ENCODE results near the gene UTS2B.

The UTS2B gene, protein sequence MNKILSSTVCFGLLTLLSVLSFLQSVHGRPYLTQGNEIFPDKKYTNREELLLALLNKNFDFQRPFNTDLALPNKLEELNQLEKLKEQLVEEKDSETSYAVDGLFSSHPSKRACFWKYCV

DNA sequence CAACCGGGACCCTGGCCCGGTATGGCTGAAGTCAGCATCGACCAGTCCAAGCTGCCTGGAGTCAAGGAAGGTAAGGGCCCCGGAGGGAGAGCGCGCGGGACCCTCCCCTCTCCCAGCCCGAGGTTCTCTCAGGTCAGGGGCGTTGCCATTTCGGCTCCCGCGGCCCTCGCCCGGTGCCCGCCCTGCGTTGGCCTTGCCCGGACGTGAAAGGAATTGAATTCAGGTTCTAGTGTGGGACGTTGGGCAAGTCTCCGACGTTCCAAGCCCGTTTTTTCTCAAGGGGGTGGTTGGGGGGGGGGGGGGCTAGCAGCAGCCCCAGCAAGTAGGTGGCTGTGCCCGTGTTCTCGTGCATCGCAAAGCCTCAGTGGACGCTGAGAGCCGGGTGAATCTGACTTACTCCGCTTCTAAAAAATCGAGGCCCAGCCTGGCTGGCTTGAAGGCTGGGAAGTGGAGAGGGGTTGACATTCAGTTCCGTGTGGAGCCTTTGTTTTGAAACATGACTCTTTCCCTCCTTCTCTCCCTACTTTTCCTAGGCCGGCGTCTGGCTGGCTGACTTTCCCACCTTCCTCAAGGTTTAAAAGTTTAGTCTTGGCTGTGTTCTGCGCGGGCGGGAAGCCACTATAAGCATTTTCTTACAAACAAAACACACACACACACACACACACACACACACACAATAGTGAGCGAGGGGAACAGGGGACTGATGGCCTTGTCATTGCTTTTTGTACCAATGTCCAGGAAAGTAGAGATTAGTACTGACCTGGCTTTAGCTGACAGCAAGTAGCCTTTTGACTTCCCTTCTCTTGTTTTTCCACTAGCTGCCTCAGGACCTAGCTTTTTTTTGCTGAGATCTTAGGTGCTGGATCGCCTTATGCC is at the start of gene UTS2B:
UTS2B (minus strand) TSS at position 873 of the 876 bp plus-strand sequence. CDS start 48,337 bp downstream, outside the sequence.
- Mint-ChIP-seq H3K9me3 (no peaks in the 10 kb centered on the region), H3K27ac (peak within 1 kb of the TSS; percentile 98), H3K27me3 (ENCODE audit: low read depth, poor library complexity) (no peaks in the 10 kb centered on the region), H3K36me3 (ENCODE audit: low read depth) (no peaks in the 10 kb centered on the region), H3K4me1 (peaks cover 54% of the 10 kb centered on the region), H3K4me3 (peak within 1 kb of the TSS; percentile 93)
- peak; percentile 44 for DNase-seq
- no peak for TF ChIP-seq CTCF (IDR thresholded peaks at IDR 0.05)

DNA sequence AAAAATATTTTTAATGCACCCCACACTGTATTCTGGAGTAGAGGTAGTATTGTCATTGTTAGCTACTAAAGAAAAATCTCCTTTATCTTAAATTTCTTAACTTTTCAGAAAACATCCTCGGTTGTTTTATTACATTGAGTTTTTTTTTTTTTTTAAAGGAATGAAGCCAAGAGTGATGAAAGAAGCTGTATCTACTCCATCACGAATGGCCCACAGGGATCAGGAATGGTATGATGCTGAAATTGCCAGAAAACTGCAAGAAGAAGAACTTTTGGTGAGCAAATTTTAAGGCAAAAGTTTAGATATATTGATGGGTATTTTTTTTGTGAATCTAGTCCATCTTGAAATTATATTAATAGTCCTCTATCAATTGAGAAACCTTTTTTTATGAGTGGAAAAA is 49.7 kb upstream of the UTS2B start:
- H3K27me3 Mint-ChIP-seq (ENCODE audit: low read depth, poor library complexity) = peaks cover 3% of the 10 kb centered on the region
- DNase-seq = no peak
- H3K27ac Mint-ChIP-seq = no peak overlapping the region
- peaks cover 6% of the 10 kb centered on the region for H3K4me1 Mint-ChIP-seq
- H3K9me3 Mint-ChIP-seq = no peaks in the 10 kb centered on the region
- no peak overlapping the region for H3K4me3 Mint-ChIP-seq
- no peak for TF ChIP-seq CTCF (IDR thresholded peaks at IDR 0.05)
- H3K36me3 Mint-ChIP-seq (ENCODE audit: low read depth) = peaks cover 49% of the 10 kb centered on the region

GRCh38 chr3:191379446-191379845 is 49.1 kb upstream of the UTS2B start:
- Mint-ChIP-seq H3K9me3 (no peaks in the 10 kb centered on the region), H3K27me3 (ENCODE audit: low read depth, poor library complexity) (no peaks in the 10 kb centered on the region), H3K4me1 (peaks cover 6% of the 10 kb centered on the region), H3K27ac (no peak overlapping the region), H3K36me3 (ENCODE audit: low read depth) (peaks cover 49% of the 10 kb centered on the region), H3K4me3 (no peak overlapping the region)
- no peak for DNase-seq
- no peak for TF ChIP-seq CTCF (IDR thresholded peaks at IDR 0.05)

DNA sequence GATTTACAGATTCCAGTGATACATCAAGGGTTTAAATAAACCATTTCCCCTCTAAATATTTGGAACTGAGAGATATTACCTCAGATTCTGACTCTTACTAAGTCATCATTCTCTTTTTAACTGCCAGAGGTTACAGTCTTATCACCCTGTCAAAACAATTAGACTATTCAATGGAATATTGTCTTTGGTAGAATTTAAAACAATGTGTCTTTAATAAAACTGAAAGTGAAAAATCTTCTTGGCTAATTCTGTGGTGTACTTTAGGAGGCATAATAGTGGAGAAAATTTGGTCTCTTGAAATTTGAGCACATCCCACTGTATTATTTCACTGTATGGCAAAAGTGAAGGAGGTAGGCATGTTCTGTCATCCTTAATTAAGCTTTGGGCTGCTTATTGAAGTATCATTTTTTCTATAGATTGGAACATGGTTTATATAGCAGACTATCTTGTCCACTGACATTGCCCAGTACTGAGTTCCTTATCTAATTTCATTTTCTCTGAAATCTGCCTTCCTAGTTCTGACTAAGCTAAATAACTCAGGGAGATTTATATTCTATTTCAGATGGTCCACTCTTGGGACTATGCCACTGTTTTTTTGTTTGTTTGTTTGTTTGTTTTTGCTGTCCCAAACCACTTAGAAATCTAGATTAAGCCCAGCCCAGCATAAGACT is 48.0 kb upstream of the UTS2B start:
- no peak overlapping the region for H3K27ac Mint-ChIP-seq
- peaks cover 6% of the 10 kb centered on the region for H3K4me1 Mint-ChIP-seq
- H3K4me3 Mint-ChIP-seq = no peak overlapping the region
- DNase-seq = no peak
- H3K9me3 Mint-ChIP-seq = no peaks in the 10 kb centered on the region
- TF ChIP-seq CTCF (IDR thresholded peaks at IDR 0.05) = no peak
- H3K36me3 Mint-ChIP-seq (ENCODE audit: low read depth) = peaks cover 38% of the 10 kb centered on the region
- H3K27me3 Mint-ChIP-seq (ENCODE audit: low read depth, poor library complexity) = no peaks in the 10 kb centered on the region

- Mint-ChIP-seq H3K36me3 (ENCODE audit: low read depth) (peaks cover 36% of the 10 kb centered on the region), H3K4me3 (no peak overlapping the region), H3K9me3 (no peaks in the 10 kb centered on the region), H3K27ac (no peak overlapping the region), H3K4me1 (peaks cover 6% of the 10 kb centered on the region), H3K27me3 (ENCODE audit: low read depth, poor library complexity) (no peaks in the 10 kb centered on the region)
- TF ChIP-seq CTCF (IDR thresholded peaks at IDR 0.05) = no peak
- DNase-seq = no peak
These were observed 46.3 kb upstream of the UTS2B start for GRCh38 chr3:191376516-191377141.
